Breast epithelium (tissue), 3 donors: ENCODE measurements around the gene SKP1.

Experiments used
- POLR2A ChIP-seq: fragments of 450-650 bp; IDR thresholded peaks from one replicate; pipeline ENCODE4 v1.6.1; 2016; ENCODE audit warnings: antibody characterized with exemption, mild to moderate bottlenecking, moderate library complexity
- POLR2AphosphoS5 ChIP-seq, 3 donors: sonication (generic); formaldehyde crosslinking; IDR thresholded peaks; one replicate each; pipeline ENCODE4 v1.6.1; 2017; ENCODE audit warnings: antibody characterized with exemption in 3 of 3
- TF ChIP-seq, protein P1 (sequence below), 3 donors: fragments of 450-650 bp; IDR thresholded peaks; one replicate each; pipeline ENCODE4 v1.5.1; 2016 to 2017; ENCODE audit warnings: antibody characterized with exemption in 3 of 3, mild to moderate bottlenecking in 3 of 3, moderate library complexity in 3 of 3

- TF ChIP-seq, protein P1, sequence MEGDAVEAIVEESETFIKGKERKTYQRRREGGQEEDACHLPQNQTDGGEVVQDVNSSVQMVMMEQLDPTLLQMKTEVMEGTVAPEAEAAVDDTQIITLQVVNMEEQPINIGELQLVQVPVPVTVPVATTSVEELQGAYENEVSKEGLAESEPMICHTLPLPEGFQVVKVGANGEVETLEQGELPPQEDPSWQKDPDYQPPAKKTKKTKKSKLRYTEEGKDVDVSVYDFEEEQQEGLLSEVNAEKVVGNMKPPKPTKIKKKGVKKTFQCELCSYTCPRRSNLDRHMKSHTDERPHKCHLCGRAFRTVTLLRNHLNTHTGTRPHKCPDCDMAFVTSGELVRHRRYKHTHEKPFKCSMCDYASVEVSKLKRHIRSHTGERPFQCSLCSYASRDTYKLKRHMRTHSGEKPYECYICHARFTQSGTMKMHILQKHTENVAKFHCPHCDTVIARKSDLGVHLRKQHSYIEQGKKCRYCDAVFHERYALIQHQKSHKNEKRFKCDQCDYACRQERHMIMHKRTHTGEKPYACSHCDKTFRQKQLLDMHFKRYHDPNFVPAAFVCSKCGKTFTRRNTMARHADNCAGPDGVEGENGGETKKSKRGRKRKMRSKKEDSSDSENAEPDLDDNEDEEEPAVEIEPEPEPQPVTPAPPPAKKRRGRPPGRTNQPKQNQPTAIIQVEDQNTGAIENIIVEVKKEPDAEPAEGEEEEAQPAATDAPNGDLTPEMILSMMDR (IDR thresholded peaks at IDR 0.05), result no peak
- TF ChIP-seq POLR2A (no peak), POLR2AphosphoS5 (IDR thresholded peaks at IDR 0.05) (no peak)
Measured at GRCh38 chr5:134143944-134144941, 32.5 kb downstream of the SKP1 start.
